CD4-positive, alpha-beta T cell (primary cell): ENCODE results near the gene ITGA11. TPM values are rescaled to one million over a fixed set of nuclear protein-coding genes. Genes with fewer than 3 reads are reported as not detected.

ENCODE experiments used
- ATAC-seq: fragments of 200-7000 bp; cut with Tn5 transposase; one replicate; pipeline ENCODE4 v1.10.0; 2022; ENCODE audit warnings: mild to moderate bottlenecking; ENCODE audit not compliant: poor library complexity
- CTCF ChIA-PET: fragments of 350-600 bp; sonication (Branson Sonifier 250); formaldehyde crosslinking; loops from one replicate; lab custom pipeline; 2021; ENCODE audit warnings: antibody characterized with exemption, inconsistent platforms; lab: Charles Lee
- POLR2A ChIA-PET: fragments of 350-600 bp; sonication (Branson Sonifier 250); formaldehyde crosslinking; loops from one replicate; lab custom pipeline; 2021; ENCODE audit warnings: antibody characterized with exemption, inconsistent platforms; lab: Charles Lee
- DNase-seq, 14 experiments: peaks; one replicate each; pipeline ENCODE4 v3.0.0-alpha.2; 2013 to 2020; ENCODE audit warnings: mixed read lengths in 2 of 14
- H3K27ac ChIP-seq, 2 donors: one replicate each; pipeline versions ENCODE4 v1.5.1 to v1.7.0; 2013; ENCODE audit warnings: low read length in 2 of 2, low read depth in 1 of 2, mild to moderate bottlenecking in 1 of 2
- H3K27me3 ChIP-seq, 2 experiments: 1 replicate in 1 of 2; 2 replicates in 1 of 2; pipeline versions ENCODE4 v1.6.1 to v1.7.0; 2013; ENCODE audit warnings: low read length in 2 of 2, control low read depth in 1 of 2, mild to moderate bottlenecking in 1 of 2, moderate library complexity in 1 of 2; ENCODE audit not compliant: insufficient read depth in 2 of 2, control insufficient read depth in 1 of 2
- H3K36me3 ChIP-seq: one replicate; pipeline ENCODE4 v1.6.1; 2013; ENCODE audit warnings: low read length, control low read depth; ENCODE audit not compliant: insufficient read depth
- H3K4me1 ChIP-seq: one replicate; pipeline ENCODE4 v1.6.1; 2013; ENCODE audit warnings: low read length, control low read depth; ENCODE audit not compliant: insufficient read depth
- H3K4me3 ChIP-seq: one replicate; pipeline ENCODE4 v1.5.1; 2013; ENCODE audit warnings: mild to moderate bottlenecking, low read length, moderate library complexity
- H3K9me3 ChIP-seq, 2 experiments: 1 replicate in 1 of 2; 2 replicates in 1 of 2; pipeline versions ENCODE4 v1.6.1 to v1.7.0; 2013; ENCODE audit warnings: low read length in 2 of 2, mild to moderate bottlenecking in 2 of 2, control low read depth in 1 of 2, moderate library complexity in 1 of 2; ENCODE audit not compliant: control insufficient read depth in 1 of 2, insufficient read depth in 1 of 2
- H3K27ac Mint-ChIP-seq: one replicate; pipeline ENCODE4 v1.8.0; 2020; ENCODE audit warnings: mixed read lengths
- H3K27me3 Mint-ChIP-seq: one replicate; pipeline ENCODE4 v1.8.0; 2021; ENCODE audit warnings: mixed read lengths
- H3K36me3 Mint-ChIP-seq: one replicate; pipeline ENCODE4 v1.8.0; 2021; ENCODE audit warnings: low read depth, mixed read lengths
- H3K4me1 Mint-ChIP-seq: one replicate; pipeline ENCODE4 v1.8.0; 2021; ENCODE audit warnings: low read depth, mixed read lengths
- H3K4me3 Mint-ChIP-seq: one replicate; pipeline ENCODE4 v1.8.0; 2020; ENCODE audit warnings: mild to moderate bottlenecking, mixed read lengths
- H3K9me3 Mint-ChIP-seq: one replicate; pipeline ENCODE4 v1.8.0; 2020; ENCODE audit warnings: mixed read lengths
- intact Hi-C, 2 experiments: fragments of 100-400 bp; cut with DNase I in 1 of 2; cut with micrococcal nuclease in 1 of 2; formaldehyde crosslinking; loops; one replicate each; pipeline versions ENCODE4 v1.15.1 to v1.9.0; 2023 to 2025; cut with DNase I, micrococcal nuclease
- total RNA-seq, 174 experiments: library from RNA in 2 of 174; stranded (reverse) in 2 of 174; gene quantifications; one replicate each; pipeline ENCODE4 v1.2.3 and lab custom pipeline; 2021 to 2026
- TF ChIP-seq, protein P1 (sequence below): fragments of 200-600 bp; IDR thresholded peaks from one replicate; pipeline ENCODE4 v1.8.0; 2022; ENCODE audit warnings: antibody characterized with exemption, mild to moderate bottlenecking

ITGA11 gene
- total RNA-seq, 2 experiments from 2014 or later, result 0.08 to 0.20 TPM

DNA sequence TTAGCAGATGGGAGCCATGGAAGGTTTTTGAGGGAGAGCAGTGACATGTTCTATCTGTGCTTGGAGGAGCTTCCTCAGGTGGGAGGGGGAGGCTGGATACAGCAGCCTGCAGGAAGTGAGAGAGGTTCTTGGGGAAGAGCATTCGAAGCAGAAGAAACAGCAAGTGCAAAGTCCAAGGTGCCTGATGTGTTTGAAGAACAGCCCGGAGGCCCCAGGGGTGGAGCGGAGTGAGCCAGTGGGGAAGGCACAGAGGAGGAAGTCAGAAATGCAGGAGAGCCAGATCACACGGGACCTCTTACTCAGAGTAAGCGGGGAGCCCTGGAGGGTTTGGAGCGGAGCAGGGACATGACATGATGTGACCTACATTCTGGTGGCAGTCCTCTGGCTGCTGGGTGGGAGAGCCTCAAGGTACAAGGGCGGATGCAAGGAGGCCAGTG, 10.8 kb downstream of the ITGA11 start:
- Mint-ChIP-seq H3K4me1 (no peaks in the 10 kb centered on the region), H3K27ac (no peak overlapping the region), H3K36me3 (no peaks in the 10 kb centered on the region), H3K27me3 (peaks cover 8% of the 10 kb centered on the region), H3K4me3 (no peak overlapping the region), H3K9me3 (no peaks in the 10 kb centered on the region)
- H3K27ac ChIP-seq, result no peak overlapping the region
- H3K9me3 ChIP-seq, result no peaks in the 10 kb centered on the region
- ATAC-seq (no peak), DNase-seq (no peak)
- POLR2A ChIA-PET, result no interaction called here
- CTCF ChIA-PET, result no interaction called here
- H3K27me3 ChIP-seq, result no peaks in the 10 kb centered on the region
- TF ChIP-seq, protein P1, sequence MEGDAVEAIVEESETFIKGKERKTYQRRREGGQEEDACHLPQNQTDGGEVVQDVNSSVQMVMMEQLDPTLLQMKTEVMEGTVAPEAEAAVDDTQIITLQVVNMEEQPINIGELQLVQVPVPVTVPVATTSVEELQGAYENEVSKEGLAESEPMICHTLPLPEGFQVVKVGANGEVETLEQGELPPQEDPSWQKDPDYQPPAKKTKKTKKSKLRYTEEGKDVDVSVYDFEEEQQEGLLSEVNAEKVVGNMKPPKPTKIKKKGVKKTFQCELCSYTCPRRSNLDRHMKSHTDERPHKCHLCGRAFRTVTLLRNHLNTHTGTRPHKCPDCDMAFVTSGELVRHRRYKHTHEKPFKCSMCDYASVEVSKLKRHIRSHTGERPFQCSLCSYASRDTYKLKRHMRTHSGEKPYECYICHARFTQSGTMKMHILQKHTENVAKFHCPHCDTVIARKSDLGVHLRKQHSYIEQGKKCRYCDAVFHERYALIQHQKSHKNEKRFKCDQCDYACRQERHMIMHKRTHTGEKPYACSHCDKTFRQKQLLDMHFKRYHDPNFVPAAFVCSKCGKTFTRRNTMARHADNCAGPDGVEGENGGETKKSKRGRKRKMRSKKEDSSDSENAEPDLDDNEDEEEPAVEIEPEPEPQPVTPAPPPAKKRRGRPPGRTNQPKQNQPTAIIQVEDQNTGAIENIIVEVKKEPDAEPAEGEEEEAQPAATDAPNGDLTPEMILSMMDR, result no peak
- no peaks in the 10 kb centered on the region for H3K4me1 ChIP-seq
- H3K36me3 ChIP-seq, result no peaks in the 10 kb centered on the region
- no peak overlapping the region for H3K4me3 ChIP-seq
- intact Hi-C loops, result no loop called here

DNA sequence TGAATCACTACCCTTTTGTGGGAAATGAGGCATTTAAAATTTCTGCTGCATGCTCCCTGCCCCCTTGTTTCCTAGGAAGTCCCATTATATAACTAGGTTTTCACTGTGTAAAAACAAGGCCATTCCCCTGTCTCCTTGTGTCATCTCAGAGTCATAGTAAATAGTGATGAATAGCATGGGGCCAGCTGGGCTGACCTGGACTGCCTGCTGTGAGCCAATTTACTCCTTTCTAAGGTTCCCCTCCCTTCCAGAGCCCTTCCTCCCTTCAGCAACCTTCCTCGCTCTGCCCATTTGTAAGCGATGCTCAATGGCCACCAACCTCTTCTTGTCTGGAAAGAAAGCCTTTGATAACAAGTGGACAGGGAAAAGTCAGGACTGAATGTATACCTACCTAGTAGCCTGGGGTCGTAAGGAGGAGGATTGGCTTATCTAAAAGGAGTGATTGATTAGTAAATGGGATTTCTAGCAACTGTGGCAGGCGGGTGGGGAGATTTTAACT, 11.7 kb downstream of the ITGA11 start:
- no peak for DNase-seq
- Mint-ChIP-seq H3K36me3 (no peaks in the 10 kb centered on the region), H3K27me3 (peaks cover 6% of the 10 kb centered on the region), H3K4me3 (no peak overlapping the region), H3K4me1 (no peaks in the 10 kb centered on the region), H3K27ac (no peak overlapping the region), H3K9me3 (no peaks in the 10 kb centered on the region)
- Histone ChIP-seq H3K36me3 (no peaks in the 10 kb centered on the region), H3K4me3 (no peak overlapping the region), H3K27me3 (no peaks in the 10 kb centered on the region), H3K27ac (no peak overlapping the region), H3K9me3 (no peaks in the 10 kb centered on the region), H3K4me1 (no peaks in the 10 kb centered on the region)
- CTCF ChIA-PET, result no interaction called here
- intact Hi-C loops, result no loop called here
- no peak for ATAC-seq
- TF ChIP-seq, protein P1, result no peak
- POLR2A ChIA-PET, result no interaction called here

DNA sequence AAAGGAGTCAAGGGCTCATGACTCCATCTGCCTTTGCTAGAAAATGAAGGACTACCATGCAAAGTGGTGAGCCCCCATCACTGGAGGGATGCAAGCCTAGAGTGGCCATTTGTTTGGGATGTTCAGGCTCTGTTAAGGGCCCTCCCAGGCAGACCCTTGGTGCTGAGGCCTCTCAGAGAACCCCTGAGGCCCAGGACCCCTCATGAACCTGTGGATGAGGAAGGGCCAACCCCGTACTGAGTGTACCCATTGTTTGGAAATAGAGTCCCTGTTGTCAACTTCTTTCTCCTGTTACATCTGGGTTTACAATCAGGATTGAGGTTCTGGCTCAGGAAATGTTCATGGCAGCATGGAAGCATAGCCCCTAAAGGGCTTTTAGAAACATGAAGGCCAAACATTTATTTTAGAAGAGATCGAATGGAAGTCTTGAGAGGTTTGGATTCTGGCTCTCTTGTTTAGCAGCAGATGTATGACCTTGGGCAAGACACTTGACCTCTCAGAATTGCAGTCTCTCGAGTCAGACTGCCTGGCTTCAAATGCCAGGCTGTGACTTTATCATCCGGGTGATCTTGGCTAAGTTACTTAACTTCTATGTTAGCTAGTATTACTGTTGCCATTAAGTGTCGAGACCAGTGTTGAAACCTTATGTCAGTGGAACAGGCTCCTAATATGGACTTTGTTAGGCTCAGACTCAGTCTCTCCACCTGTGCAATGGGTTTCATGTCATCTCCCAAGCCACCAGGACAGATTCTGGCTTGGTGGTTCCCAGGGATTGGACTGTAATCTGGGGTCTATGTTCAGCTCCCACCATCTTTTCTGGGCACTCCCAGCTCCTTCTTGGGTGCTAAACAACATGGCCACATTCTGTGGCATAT, 12.4 kb downstream of the ITGA11 start:
- DNase-seq, result no peak
- intact Hi-C loops, result no loop called here
- no peak overlapping the region for H3K4me3 Mint-ChIP-seq
- H3K9me3 Mint-ChIP-seq, result no peaks in the 10 kb centered on the region
- peaks cover 6% of the 10 kb centered on the region for H3K27me3 Mint-ChIP-seq
- TF ChIP-seq, protein P1, result no peak
- H3K27me3 ChIP-seq, result no peaks in the 10 kb centered on the region
- H3K4me3 ChIP-seq, result no peak overlapping the region
- H3K4me1 Mint-ChIP-seq, result no peaks in the 10 kb centered on the region
- ATAC-seq, result no peak
- no peaks in the 10 kb centered on the region for H3K4me1 ChIP-seq
- no peak overlapping the region for H3K27ac ChIP-seq
- H3K9me3 ChIP-seq, result no peaks in the 10 kb centered on the region
- H3K36me3 ChIP-seq, result no peaks in the 10 kb centered on the region
- H3K27ac Mint-ChIP-seq, result no peak overlapping the region
- no peaks in the 10 kb centered on the region for H3K36me3 Mint-ChIP-seq
- ChIA-PET CTCF (no interaction called here), POLR2A (no interaction called here)
